NCI-H345 (cell line): ENCODE results near the gene SLC45A2.
"Not testable (repeated sequence)": the region's sequence is repeated elsewhere in the genome, so short reads cannot be mapped to it uniquely, and the experiment has no call there.

ENCODE experiments used
- DNase-seq: peaks from one replicate; lab custom pipeline; 2025; lab: John Stamatoyannopoulos, UW

Gene SLC45A2, protein sequence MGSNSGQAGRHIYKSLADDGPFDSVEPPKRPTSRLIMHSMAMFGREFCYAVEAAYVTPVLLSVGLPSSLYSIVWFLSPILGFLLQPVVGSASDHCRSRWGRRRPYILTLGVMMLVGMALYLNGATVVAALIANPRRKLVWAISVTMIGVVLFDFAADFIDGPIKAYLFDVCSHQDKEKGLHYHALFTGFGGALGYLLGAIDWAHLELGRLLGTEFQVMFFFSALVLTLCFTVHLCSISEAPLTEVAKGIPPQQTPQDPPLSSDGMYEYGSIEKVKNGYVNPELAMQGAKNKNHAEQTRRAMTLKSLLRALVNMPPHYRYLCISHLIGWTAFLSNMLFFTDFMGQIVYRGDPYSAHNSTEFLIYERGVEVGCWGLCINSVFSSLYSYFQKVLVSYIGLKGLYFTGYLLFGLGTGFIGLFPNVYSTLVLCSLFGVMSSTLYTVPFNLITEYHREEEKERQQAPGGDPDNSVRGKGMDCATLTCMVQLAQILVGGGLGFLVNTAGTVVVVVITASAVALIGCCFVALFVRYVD

DNA sequence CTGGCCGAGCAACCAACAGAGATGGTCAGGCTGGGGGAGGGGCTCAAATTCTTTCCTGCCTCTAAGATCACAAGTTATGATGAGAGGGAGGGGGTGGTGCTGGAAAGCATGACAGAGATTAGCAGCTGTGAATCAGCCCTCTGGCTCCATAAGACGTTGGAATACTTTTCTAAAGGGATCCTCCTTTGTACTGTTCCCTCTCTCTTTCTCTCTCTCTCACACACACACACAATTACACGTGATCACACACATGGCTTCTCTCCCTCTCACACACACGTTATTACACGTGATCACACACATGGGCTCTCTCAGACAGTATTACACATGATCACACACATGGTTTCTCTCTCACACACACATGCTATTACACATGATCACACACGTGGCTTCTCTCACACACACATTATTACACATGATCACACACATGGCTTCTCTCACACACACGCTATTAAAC is at the start of gene SLC45A2:
Gene SLC45A2, minus strand, starts transcription at position 23 of the 454 bp plus-strand sequence. CDS start 110 bp downstream, outside the sequence.
- no peak for DNase-seq

DNA sequence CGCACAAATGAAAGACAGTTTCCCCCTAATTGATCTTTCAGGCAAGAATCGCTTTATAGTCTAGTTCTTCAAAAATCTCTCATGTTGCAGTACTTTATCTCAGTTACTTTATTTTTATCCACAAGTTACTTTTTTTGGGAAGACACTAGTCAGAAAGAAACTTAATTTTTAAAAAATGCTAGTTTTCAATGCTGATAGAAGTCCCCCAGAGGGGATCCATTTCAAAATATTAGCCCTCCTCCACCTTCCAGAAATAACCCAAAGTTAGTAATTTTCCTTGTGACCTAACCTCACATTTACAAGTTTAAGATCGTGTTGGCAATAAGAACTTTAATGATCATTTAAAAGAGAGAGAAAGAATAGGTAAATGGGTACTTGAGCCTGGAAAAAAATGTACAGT is 47.5 kb upstream of the SLC45A2 start:
- no peak for DNase-seq

DNA sequence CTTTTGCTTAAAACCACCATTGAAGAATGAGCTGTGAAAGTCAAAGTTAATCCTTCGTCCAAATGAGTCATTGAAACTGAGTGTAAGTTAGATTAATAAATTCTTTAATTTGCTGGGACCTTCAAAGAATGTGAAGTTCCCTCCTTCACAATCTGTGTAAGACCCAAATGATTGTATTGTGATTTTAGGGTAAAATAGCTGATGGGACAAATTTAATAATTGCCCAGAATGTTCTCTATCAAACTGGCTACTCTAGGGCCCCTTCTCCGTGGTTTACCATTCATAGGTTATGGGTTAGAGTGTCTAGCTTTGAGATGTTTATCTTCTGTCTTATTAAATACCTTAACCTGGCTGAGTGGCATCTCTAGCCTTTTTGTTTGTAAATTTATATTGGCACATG is 46.6 kb upstream of the SLC45A2 start:
- no peak for DNase-seq

DNA sequence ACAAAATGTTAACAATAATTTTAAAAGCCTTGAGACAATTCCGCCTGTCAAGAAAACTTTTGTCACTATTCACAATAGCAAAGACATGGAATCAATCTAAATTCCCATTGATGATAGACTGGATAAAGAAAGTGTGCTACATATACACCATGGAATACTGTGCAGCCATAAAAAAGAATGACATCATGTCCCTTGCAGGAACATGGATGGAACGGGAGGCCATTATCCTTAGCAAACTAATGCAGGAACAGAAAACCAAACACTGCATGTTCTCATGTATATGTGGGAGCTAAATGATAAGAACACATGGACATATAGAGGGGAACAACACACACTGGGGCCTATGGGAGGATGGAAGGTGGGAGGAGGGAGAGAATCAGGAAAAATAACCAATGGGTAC is 46.1 kb upstream of the SLC45A2 start:
- DNase-seq, result not testable (repeated sequence)

DNA sequence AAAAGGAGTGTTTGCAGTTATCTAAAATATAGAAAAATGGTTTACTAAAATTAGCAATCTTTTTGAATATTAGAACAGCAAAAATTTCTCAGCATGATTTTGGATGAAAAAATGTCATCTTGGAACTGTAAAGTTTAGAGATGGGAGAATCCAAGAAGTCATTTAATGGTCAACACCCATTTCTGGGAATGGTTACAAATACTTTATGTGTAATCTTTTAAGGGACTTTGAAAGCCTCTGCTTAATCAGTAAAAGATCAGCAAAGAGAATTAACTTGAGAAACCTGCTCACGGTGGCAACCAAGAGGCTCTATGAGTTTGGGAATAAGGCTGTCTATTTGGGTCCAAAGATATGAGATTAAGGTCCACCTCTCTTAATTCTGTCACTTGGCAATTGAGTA is 45.6 kb upstream of the SLC45A2 start:
- DNase-seq, result no peak

DNA sequence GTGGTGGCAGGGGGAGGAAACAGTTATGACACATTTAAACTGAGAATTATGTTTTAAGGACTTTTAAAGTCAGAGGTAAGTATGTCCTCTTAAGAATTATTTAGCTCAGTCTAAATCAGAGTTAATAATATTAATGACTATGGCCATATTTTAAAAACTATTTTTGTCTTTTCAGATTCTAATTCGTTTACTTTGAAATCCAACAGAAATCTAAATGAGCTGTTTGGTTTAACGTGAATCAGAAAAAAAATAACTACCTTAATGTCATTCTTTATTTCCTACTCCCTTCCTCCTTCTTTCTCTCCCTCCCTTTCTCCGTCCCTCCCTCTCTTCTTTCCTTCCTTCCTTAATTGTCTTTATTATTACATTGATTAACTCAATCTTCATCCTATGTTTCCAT is 43.9 kb upstream of the SLC45A2 start:
- no peak for DNase-seq

DNA sequence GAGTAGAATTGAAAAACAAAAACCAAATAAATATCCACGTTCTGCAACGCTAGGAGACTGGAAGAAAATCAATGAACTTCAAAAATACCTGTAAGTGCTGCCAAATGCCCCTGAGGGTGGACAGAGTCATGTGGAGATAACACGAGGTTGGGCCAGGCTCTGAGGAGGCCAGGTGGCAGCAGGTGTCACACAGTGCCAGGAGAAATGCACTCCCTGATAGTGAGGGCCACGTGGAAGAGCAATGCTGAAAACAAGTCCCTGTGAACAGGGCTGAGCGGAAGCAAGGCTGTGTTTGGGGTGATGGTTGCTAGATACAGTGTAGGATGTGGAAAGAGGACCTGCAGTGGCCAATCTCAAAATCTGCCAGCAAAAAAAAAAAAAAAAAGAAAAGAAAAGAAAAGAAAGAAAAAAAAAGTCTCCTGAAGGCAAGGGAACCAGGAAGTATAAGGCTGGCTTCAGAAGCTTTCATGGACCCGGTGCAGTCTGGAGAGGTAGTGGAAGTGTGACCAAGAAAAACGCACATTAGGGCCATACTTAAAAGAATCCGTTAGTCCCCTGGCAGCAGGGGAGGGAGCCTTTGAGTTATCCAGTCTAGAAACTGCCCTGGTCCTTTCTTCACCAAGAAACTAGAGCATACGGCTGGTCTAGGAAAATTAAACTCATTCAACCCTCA is 41.7 kb upstream of the SLC45A2 start:
- no peak for DNase-seq

DNA sequence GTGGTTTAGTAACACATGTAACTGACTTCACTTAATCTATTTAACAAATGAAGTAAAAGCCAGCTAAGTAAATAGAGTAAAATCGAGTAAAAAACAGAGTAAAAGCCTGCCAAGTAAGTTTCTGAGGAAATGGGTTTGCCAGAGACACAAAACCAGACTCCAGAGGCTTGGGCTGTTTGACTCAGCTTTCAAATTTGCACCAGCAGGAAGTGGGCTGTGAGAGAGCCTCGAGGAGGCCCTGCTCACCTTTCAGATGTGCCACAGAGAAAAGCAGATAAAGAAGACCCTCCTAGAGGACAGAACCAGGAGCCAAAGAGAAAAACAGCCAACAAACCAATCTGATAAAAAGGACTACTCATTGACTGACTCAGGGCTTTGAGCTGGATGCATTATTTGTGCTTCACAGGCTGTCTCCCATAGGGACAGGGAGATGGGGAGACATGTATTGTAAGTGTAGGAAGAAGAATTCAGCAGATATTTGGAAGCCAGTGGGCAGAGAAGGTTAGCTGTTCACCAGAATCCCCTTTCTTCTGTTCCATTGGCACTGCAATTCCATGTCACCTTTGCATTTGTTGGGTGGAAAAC is 37.7 kb upstream of the SLC45A2 start:
- no peak for DNase-seq

DNA sequence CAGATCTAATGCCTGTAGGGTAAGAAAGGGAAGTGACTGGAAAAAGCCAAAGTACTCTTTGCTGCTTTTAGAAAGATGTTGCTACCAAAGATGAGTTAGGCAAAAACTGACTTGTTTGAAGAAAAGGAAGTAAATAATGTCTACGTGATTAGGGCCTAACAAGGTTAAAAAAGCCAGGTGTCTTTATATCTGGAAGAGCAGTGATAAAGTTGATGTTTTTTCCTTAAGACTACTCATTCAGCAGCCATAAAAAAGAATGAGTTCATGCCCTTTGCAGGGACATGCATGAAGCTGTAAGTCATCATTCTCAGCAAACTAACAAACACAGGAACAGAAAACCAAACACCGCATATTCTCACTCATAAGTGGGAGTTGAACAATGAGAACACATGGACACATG is 36.8 kb upstream of the SLC45A2 start:
- no peak for DNase-seq

DNA sequence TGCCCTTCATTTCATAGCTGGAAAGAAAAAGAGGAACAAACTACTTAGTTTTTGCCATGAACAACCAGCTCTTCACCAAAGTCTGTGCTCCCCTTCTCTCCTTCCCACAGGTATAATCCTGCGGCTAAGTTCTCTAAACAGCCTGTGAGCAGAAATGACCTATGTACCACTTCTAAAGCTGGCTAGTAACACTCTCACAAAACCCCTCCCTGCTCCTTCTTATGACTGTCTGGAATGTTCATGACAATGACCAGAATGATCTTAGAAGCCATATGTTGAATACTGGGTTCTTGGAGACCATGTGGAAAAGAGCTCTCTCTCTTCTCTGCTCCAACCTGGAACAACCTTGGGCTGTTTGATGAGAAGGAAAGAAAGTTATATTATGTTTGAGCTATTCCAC is 36.2 kb upstream of the SLC45A2 start:
- DNase-seq, result no peak

DNA sequence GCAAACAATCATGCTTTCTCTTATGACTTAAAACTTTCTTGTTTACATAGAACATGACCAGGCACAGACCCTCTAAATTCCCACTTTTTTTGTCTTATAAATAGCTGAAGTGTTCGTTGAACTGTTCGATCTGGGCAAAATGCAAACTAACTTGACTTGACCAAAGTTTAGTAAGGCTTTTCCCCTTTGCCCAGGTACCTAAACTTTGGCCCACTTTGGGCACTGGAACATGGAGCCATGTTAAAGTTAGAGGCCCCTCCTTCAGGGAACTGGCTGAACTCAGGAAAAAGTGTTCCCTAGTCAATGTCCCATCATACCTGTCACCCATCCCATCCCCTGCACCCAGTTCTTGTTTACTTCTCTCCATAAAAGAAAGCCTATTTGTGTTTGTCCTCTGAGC is 32.8 kb upstream of the SLC45A2 start:
- no peak for DNase-seq

DNA sequence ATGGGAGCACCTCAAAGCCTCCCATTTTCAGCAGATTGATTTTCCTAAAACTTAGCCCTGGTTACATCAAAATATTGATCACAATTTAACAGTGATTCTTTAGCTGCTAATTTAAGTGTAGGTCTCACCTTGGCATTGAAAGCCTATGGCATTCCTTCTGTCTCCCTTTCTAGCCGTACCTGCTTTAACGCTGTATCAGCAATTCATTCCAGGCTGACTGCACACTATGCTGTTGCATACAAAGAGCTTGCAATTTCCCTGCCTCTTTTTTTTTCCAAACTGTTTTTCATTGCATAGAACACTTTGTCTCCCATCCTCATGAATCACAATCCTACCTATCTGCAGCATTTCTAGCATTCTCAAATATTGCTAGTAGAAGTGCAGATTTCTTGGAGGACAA is 32.3 kb upstream of the SLC45A2 start:
- DNase-seq, result no peak

DNA sequence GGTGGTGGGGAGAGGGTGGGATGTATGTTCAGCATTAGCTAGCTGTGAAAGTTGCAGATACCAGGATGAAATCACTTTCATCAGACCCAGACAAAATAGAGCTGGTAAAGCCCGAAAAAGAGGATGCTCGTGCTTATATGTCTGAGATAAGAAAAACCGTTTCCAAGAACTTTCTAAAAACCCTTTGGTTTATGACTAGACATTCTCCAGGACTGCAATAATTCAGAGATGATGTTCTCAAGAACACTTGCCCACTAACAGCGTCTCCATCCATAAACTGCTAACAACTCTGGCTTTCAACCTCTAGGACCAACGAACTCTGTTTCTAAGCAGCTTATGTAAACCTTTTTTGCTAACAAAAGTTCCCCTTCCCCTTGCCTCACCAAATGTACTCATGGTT is 31.7 kb upstream of the SLC45A2 start:
- no peak for DNase-seq

DNA sequence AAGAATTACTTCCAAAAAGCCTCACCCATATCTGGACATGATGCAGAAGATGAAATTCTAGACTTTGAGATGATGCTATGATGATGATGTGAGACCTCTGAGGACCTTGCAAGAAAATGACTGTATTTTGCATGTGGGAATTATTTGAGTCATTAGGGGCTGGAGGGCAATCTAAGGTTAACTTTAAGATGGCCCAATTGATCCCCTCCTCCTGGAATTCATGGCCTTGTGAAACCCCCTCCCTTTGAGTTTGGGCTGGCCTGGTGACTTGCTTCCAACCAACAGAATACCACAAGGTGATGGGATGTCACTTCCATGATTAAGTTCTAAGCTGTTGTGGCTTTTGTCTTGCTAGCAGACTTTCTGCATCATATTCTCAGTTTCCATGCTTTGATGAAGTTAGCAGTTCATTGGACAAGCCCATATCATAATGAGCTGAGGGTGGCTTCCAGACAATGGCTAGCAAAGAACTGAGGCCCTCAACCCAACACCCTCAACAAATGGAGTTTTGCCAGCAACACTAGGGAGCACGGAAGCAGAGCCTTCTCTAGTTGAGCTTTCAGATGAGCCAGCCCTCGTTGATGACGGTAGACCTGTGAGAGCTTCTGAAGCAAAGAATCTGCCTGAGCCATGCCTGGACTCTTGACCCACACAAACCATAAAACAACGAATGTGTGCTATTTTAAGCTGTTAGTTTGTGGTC is 30.8 kb upstream of the SLC45A2 start:
- no peak for DNase-seq

DNA sequence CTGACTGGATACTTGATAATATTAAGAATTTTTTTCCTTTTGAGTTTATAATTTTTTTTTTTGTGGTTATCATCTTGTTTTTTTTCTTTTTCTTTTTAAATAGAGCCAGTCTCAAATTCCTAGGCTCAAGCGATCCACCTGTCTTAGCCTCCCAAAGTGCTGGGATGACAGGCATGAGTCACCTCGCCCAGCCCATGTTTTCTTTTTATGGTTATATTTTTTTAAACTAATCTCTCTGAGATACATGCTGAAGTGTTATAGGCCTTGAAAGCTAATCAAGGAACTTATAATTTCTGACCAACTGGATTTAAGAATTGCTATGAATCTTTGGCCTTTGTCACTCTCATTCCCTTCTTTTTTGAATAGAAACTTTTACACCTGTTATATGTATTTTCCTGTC is 30.1 kb upstream of the SLC45A2 start:
- DNase-seq, result no peak

DNA sequence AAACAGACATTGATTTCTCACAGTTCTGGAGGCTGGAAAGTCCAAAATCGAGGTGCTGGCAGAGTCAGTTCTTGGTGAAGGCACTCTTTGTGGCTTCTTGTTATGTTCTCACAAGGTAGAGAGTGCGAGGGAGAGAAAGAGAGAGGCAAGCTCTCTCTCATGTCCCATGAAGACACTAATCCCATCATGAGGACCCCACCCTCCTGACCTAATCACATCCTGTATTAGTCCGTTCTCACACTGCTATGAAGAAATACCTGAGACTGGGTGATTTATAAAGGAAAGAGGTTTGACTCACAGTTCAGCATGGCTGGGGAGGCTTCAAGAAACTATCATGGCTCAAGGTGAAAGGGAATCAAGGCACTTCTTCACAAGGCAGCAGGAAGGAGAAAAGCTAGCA is 29.1 kb upstream of the SLC45A2 start:
- no peak for DNase-seq

DNA sequence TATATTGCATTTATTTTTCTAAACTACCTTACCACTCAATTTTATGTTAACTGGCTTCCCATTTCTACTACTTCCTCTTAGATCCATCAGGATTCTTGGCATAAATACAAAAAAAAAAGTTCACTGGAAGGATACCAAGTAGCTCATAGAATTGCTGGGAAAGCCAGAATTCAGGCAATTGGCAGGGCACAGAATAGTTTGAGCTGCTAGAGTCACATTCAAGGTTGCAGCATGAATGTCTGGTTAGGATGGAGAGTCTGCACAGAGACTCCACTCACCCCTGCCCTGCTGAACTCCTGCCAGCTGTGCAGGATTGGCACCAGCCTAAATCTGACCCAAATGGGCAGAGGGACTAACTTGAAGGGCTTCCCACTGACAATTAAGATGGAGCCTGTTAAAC is 28.3 kb upstream of the SLC45A2 start:
- DNase-seq, result no peak

DNA sequence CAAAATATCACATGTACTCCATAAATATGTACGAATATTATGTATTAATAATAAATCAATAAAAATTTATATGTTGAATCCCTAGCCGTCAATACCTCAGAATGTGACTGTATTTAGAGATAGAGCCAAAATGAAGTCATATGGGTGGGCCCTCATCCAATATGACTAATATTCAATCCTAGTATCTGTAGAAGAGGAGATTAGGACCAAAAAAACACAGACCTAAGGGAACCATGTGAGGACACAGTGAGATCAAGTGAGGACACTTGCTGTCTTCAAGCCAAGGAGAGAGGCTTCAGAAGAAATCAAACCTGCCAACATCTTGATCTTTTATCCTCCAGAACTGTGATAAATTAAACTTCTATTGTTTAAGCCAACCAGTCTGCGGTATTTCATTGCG is 27.0 kb upstream of the SLC45A2 start:
- no peak for DNase-seq

DNA sequence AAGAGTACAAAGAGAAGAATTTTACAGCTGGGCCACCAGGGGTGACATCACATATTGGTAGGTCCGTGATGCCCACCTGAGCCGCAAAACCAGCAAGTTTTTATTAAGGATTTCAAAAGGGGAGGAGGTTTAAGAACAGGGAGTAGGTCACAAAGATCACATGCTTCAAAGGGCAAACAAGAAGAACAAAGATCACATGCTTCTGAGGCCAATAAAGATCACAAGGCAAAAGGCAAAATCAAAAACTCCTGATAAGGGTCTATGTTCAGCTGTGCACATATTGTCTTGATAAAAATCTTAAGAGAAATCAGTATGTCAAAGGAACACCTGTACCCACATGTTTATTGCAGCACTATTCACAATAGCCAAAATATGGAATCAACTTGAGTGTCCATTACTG is 25.7 kb upstream of the SLC45A2 start:
- not testable (repeated sequence) for DNase-seq

DNA sequence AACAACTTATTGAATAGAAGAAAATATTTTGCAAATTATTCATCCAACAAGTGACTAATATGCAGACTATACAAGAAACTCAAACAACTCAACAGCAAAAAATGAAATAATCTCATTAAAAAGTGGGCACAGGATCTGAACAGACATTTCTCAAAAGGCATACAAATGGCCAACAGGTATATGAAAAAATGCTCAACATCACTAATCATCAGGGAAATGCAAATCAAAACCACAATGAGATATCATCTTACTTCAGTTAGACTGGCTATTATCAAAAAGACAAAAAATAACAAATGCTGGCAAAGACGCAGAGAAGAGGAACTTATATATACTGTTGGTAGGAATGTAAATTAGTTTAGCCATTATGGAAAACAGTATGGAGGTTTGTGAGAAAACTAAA is 25.1 kb upstream of the SLC45A2 start:
- no peak for DNase-seq

DNA sequence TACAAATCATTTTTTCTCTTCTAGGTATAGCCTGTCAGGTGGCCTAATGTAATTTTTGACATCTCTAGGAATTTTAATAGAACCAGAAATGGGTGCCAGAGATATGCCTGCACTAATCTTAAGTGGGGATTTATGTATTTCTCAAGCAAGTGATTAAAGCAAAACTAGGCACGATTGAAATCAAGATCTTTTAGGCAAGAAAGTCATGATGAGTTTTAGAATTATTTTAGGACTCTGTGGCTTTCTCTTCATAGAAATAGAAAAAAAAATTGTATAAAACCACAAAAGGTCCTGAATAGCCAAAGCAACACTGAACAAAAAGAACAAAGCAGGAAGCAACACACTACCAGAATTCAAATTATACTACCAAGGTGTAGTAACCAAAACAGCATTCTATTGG is 24.3 kb upstream of the SLC45A2 start:
- DNase-seq, result no peak
